Measurements from ENCODE around the gene CCL22. TPM values are rescaled to one million over a fixed set of nuclear protein-coding genes. Genes with fewer than 3 reads are reported as not detected.
"Not testable (repeated sequence)": the region's sequence is repeated elsewhere in the genome, so short reads cannot be mapped to it uniquely, and the experiment has no call there.

CCL22 gene
- total and polyA plus RNA-seq, 2 of the 4 experiments (the other 2 are of a cell fraction) = not detected

GRCh38 chr16:57343221-57343620 is 15.4 kb upstream of the CCL22 start:
- H3K4ac ChIP-seq (ENCODE audit: low read depth, low read length) = no peak overlapping the region
- CTCF ChIA-PET = no interaction called here
- no peak overlapping the region for H2BK5ac ChIP-seq (ENCODE audit: low read depth, low read length, poor library complexity, severe bottlenecking)
- H3K18ac ChIP-seq (ENCODE audit: low read depth, low read length) = no peak overlapping the region
- H3K23ac ChIP-seq (ENCODE audit: low read depth, low read length) = no peak overlapping the region
- ATAC-seq (ENCODE audit: low read depth) (no peak), DNase-seq (no peak)
- peaks cover 4% of the 10 kb centered on the region; the same call in 1 of the 2 replicates for H3K9me3 ChIP-seq (ENCODE audit: control insufficient read depth, insufficient read depth, low read length)
- peaks cover 9% of the 10 kb centered on the region for H3K9me1 ChIP-seq (ENCODE audit: insufficient read depth, low read length)
- in situ Hi-C loops (cut with MboI; ENCODE audit: low sequenced_read_pairs) = no loop called here
- H3K9ac ChIP-seq (ENCODE audit: low read depth, low read length) = no peak overlapping the region
- dilution Hi-C loops (cut with HindIII; ENCODE audit: low sequenced_read_pairs, unreplicated experiment) = no loop called here
- no peak overlapping the region for H4K91ac ChIP-seq (ENCODE audit: insufficient read depth, low read depth, low read length)
- TF ChIP-seq MAFK (IDR thresholded peaks at IDR 0.05; ENCODE audit: low read depth, low read length) (no peak), RAD21 (IDR thresholded peaks at IDR 0.05; ENCODE audit: low read length) (no peak), RFX5 (IDR thresholded peaks at IDR 0.05; ENCODE audit: low read depth, low read length) (no peak), MAZ (IDR thresholded peaks at IDR 0.05; ENCODE audit: borderline replicate concordance, low read depth, low read length) (no peak), USF2 (IDR thresholded peaks at IDR 0.05; ENCODE audit: low read depth, low read length) (no peak), SMC3 (IDR thresholded peaks at IDR 0.05; ENCODE audit: low read depth, low read length) (no peak), NFE2L2 (IDR thresholded peaks at IDR 0.05; ENCODE audit: low read depth, low read length) (no peak), POLR2A (IDR thresholded peaks at IDR 0.05; ENCODE audit: low read depth, low read length) (no peak), RCOR1 (IDR thresholded peaks at IDR 0.05; ENCODE audit: insufficient replicate concordance, low read length) (no peak)
- H2BK20ac ChIP-seq (ENCODE audit: low read depth, low read length) = no peak overlapping the region
- no peaks in the 10 kb centered on the region for H3K36me3 ChIP-seq (ENCODE audit: control insufficient read depth, insufficient read depth, low read length)
- no peak overlapping the region for H3K27ac ChIP-seq (ENCODE audit: insufficient read depth, low read length)
- no peak overlapping the region for H4K8ac ChIP-seq (ENCODE audit: low read depth in 2 of 2, low read length in 2 of 2)
- no peak overlapping the region for H2BK120ac ChIP-seq (ENCODE audit: low read depth, low read length)
- no peak overlapping the region for H2BK15ac ChIP-seq (ENCODE audit: low read depth, low read length)
- no TSS peak for BruUV-seq (replicated peaks)
- POLR2A ChIA-PET (ENCODE audit: unreplicated experiment) = no interaction called here
- H2AFZ ChIP-seq (replicated peaks; ENCODE audit: low read length, poor library complexity) = no peak overlapping the region
- H3K27me3 ChIP-seq (ENCODE audit: control insufficient read depth, insufficient read depth, low read length) = peaks cover 46% of the 10 kb centered on the region
- H3K4me1 ChIP-seq (ENCODE audit: control insufficient read depth, insufficient read depth, low read length) = peaks cover 8% of the 10 kb centered on the region
- no peak overlapping the region for H3K56ac ChIP-seq (ENCODE audit: extremely low read depth, insufficient read depth, low read length)
- no peak overlapping the region for H3K4me3 ChIP-seq (ENCODE audit: insufficient read depth, low read depth, low read length)
- intact Hi-C loops (cut with micrococcal nuclease) = no loop called here
- 83% methylated on average over 4 of the region's 7 CpGs; no CpG with 5 or more reads in 1 of the 2 experiments for WGBS, 2 experiments (ENCODE audit: extremely low coverage in 2 of 2, insufficient read length in 1 of 2)
- no peak overlapping the region for H4K5ac ChIP-seq (ENCODE audit: low read depth, low read length)
- no peak overlapping the region for H3K14ac ChIP-seq (replicated peaks; ENCODE audit: low read depth, low read length)
- H2AK9ac ChIP-seq (replicated peaks; ENCODE audit: low read depth, low read length, poor library complexity) = no peak overlapping the region
- H4K20me1 ChIP-seq (ENCODE audit: insufficient read depth, low read length) = peaks cover 20% of the 10 kb centered on the region
- no peak overlapping the region for H2AK5ac ChIP-seq (ENCODE audit: low read depth, low read length)
- no peak overlapping the region for H3K4me2 ChIP-seq (ENCODE audit: low read depth, low read length)
- no peaks in the 10 kb centered on the region for H3K79me1 ChIP-seq (ENCODE audit: low read depth in 1 of 2, low read length in 2 of 2)

GRCh38 chr16:57344094-57344493 is 14.5 kb upstream of the CCL22 start:
- DNase-seq; H4K91ac ChIP-seq (ENCODE audit: insufficient read depth, low read depth, low read length); H2AK5ac ChIP-seq (ENCODE audit: low read depth, low read length); H3K4me2 ChIP-seq (ENCODE audit: low read depth, low read length); H3K23ac ChIP-seq (ENCODE audit: low read depth, low read length); H3K4ac ChIP-seq (ENCODE audit: low read depth, low read length); in situ Hi-C loops (cut with MboI; ENCODE audit: low sequenced_read_pairs); ATAC-seq (ENCODE audit: low read depth); H2BK15ac ChIP-seq (ENCODE audit: low read depth, low read length); BruUV-seq (replicated peaks); intact Hi-C loops (cut with micrococcal nuclease); dilution Hi-C loops (cut with HindIII; ENCODE audit: low sequenced_read_pairs, unreplicated experiment); H3K56ac ChIP-seq (ENCODE audit: extremely low read depth, insufficient read depth, low read length); H3K9me1 ChIP-seq (ENCODE audit: insufficient read depth, low read length); H2AFZ ChIP-seq (replicated peaks; ENCODE audit: low read length, poor library complexity); H3K9me3 ChIP-seq (ENCODE audit: control insufficient read depth, insufficient read depth, low read length); H3K4me1 ChIP-seq (ENCODE audit: control insufficient read depth, insufficient read depth, low read length); H3K79me1 ChIP-seq (ENCODE audit: low read depth in 1 of 2, low read length in 2 of 2); POLR2A ChIA-PET (ENCODE audit: unreplicated experiment); H3K27ac ChIP-seq (ENCODE audit: insufficient read depth, low read length); H4K8ac ChIP-seq (ENCODE audit: low read depth in 2 of 2, low read length in 2 of 2); H3K9ac ChIP-seq (ENCODE audit: low read depth, low read length); CTCF ChIA-PET; H2BK20ac ChIP-seq (ENCODE audit: low read depth, low read length); H3K4me3 ChIP-seq (ENCODE audit: insufficient read depth, low read depth, low read length); H2AK9ac ChIP-seq (replicated peaks; ENCODE audit: low read depth, low read length, poor library complexity); H3K14ac ChIP-seq (replicated peaks; ENCODE audit: low read depth, low read length); H3K18ac ChIP-seq (ENCODE audit: low read depth, low read length); H4K5ac ChIP-seq (ENCODE audit: low read depth, low read length); H2BK120ac ChIP-seq (ENCODE audit: low read depth, low read length); H2BK5ac ChIP-seq (ENCODE audit: low read depth, low read length, poor library complexity, severe bottlenecking); H3K36me3 ChIP-seq (ENCODE audit: control insufficient read depth, insufficient read depth, low read length): not testable (repeated sequence)
- Histone ChIP-seq H4K20me1 (ENCODE audit: insufficient read depth, low read length) (peaks cover 20% of the 10 kb centered on the region), H3K27me3 (ENCODE audit: control insufficient read depth, insufficient read depth, low read length) (peaks cover 49% of the 10 kb centered on the region)
- 80% methylated on average over 2 of the region's 5 CpGs; no CpG with 5 or more reads in 1 of the 2 experiments for WGBS, 2 experiments (ENCODE audit: extremely low coverage in 2 of 2, insufficient read length in 1 of 2)

Data from IMR-90 (cell line).